HuH-7 (cell line): ENCODE data around the gene CPEB3.
A peak's percentile ranks its signal among the peaks of the same experiment; 100 is the strongest.
"Not testable (repeated sequence)": the region's sequence is repeated elsewhere in the genome, so short reads cannot be mapped to it uniquely, and the experiment has no call there.

ENCODE experiments used
- DNase-seq: peaks from one replicate; pipeline ENCODE4 v3.0.0; 2011; ENCODE audit warnings: low spot score

CPEB3 gene

GRCh38 chr10:92038949-92039348 lies 251.9 kb downstream of the CPEB3 start:
- DNase-seq = no peak

- not testable (repeated sequence) for DNase-seq
These were observed 257.8 kb downstream of the CPEB3 start for GRCh38 chr10:92033070-92033469.

GRCh38 chr10:92031580-92031979 lies 259.3 kb downstream of the CPEB3 start:
- DNase-seq = no peak

- DNase-seq = no peak
These were observed 263.7 kb downstream of the CPEB3 start for GRCh38 chr10:92027141-92027540.

DNA sequence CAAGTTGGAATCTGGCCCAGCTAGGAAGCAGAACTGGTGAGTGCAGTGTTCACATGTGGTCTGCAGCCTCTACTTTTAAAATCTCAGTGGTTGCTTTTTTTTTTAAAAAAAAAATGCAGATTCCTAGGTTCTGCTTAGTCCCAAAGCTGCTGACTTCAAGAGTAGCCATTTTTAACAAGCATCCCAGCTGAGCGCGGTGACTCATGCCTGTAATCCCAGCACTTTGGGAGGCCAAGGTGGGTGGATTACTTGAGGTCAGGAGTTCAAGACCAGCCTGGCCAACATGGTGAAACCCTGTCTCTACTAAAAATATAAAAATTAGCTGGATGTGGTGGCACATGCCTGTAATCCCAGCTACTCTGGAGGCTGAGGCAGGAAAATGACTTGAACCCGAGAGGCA lies 265.5 kb downstream of the CPEB3 start:
- DNase-seq = not testable (repeated sequence)

GRCh38 chr10:92024700-92025099 lies 266.2 kb downstream of the CPEB3 start:
- DNase-seq = no peak

DNA sequence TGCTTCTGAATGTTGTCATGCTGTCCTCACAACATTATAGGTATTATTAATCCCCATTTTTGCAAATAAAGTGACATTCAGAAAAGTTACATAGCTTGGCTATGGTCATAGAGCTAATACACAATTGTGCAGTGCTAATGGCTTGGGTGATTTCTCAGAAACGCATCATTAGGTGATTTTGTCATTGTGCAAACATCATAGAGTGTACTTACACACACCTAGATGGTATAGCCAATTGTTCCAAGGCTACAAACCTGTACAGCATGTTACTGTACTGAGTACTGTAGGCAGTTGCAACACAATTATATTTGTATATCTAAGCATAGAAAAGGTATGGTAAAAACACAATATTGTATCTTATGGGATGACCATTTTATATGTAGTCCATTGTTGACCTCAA lies 276.3 kb downstream of the CPEB3 start:
- DNase-seq = no peak

GRCh38 chr10:92011560-92012214 lies 279.2 kb downstream of the CPEB3 start:
- no peak for DNase-seq

DNA sequence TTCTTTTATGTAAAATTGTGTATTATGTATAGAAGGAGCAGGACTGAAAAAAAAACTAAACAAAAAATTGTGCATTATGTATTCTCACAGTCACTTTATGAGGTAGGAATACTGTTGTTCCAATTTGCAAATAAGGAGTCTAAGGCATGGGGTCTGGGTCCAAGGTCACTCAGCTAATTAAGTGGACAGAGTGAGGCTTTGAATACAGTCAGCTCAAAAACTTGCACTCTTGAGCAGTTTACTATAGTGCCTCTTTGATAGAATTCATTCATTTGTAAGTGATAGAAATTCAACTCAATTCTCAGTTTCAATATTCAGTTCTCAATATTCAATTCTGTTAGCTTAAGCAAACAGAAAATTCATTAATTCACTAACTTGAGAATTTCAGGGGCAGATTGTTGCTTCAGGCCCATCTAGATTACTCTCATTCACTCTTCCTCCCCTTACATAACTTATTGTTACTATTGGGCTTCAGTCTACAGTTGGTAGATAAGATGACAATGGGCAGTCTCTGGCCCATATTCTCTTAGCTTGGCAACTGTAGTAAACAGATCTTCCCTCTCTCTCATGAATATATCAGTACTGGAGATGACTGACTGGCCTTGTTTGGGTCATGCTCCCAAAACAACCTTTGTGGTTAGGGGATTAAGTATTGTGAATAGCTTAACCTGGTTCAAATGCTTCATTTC lies 280.7 kb downstream of the CPEB3 start:
- DNase-seq = no peak

GRCh38 chr10:92009445-92009844 lies 281.4 kb downstream of the CPEB3 start:
- DNase-seq = no peak

GRCh38 chr10:92005978-92006377 lies 284.9 kb downstream of the CPEB3 start:
- DNase-seq = peak; percentile 17

GRCh38 chr10:92003258-92003657 lies 287.6 kb downstream of the CPEB3 start:
- no peak for DNase-seq

DNA sequence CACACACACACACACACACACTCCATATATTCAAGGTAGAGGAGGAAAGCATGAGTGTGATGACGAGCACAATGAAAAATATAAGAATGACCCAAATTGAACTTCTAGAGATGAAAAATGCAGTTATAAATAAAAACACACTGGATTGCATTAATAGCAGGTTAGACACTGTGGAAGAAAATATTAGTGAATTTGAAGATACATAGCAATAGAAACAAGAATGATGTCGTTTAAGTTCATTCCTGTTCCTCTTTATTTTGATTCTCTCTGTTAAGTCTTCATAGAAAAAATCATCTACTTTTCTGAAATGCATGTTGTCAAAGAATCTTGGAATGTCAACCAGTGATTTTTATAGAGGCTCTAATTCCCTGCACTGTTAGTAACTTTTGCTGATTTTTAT lies 288.9 kb downstream of the CPEB3 start:
- no peak for DNase-seq

DNA sequence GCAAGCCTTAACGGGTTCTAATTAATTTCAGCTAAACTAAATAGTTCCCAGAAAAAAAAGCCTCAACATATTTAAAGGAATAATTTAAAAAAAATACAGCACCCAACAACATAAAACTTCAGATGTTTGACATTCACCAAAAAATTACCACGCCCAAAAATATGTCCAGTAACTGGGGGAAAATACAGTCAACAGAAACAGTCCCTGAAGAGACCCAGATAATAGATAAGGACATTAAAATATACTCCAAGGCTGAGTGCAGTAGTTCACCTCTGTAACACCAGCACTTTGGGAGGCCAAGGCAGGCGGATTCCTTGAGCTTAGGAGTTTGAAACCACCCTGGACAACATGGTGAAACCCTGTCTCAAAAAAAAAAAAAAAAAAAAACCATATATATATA lies 289.3 kb downstream of the CPEB3 start:
- DNase-seq = no peak
